Measurements from ENCODE around the gene CTNNBL1. TPM values are rescaled to one million over a fixed set of nuclear protein-coding genes. Genes with fewer than 3 reads are reported as not detected.

Gene CTNNBL1
- total and polyA plus RNA-seq, 2 experiments from 2014 or later, result 36.3 to 68.7 TPM

- H3K27ac Mint-ChIP-seq, result no peak overlapping the region
- no peak overlapping the region for H3K4me3 Mint-ChIP-seq
- H3F3A ChIP-seq (replicated peaks; ENCODE audit: low read depth), result no peaks in the 10 kb centered on the region
- no peaks in the 10 kb centered on the region for H3K9me2 ChIP-seq (ENCODE audit: insufficient read depth)
- peaks cover 13% of the 10 kb centered on the region for H3K4me1 Mint-ChIP-seq
- no peaks in the 10 kb centered on the region for H3K36me3 Mint-ChIP-seq (ENCODE audit: low read depth)
- DNase-seq (ENCODE audit: low spot score) (peak; percentile 75), ATAC-seq (peak; percentile 73)
- peaks cover 14% of the 10 kb centered on the region for H3K27me3 Mint-ChIP-seq (ENCODE audit: insufficient read depth, low read depth, poor library complexity)
- no peak overlapping the region for H3K4me2 ChIP-seq
- no peak overlapping the region for H3K27ac ChIP-seq (ENCODE audit: low read depth)
- no peaks in the 10 kb centered on the region for H3K36me3 ChIP-seq (ENCODE audit: insufficient read depth)
- H3K4me1 ChIP-seq (ENCODE audit: insufficient read depth), result no peaks in the 10 kb centered on the region
- H3K4me3 ChIP-seq, result no peak overlapping the region
- H3K9me3 Mint-ChIP-seq, result no peaks in the 10 kb centered on the region
- TF ChIP-seq CTCF (conservative IDR thresholded peaks at IDR 0.05; ENCODE audit: low read depth in 2 of 2) (peak; percentile 55 to 82), POLR2AphosphoS5 (IDR thresholded peaks at IDR 0.05; ENCODE audit: low read depth) (no peak)
- 0 out of 2 replicates have a peak, but pooled peaks cover 3% of the 10 kb centered on the region for H3K27me3 ChIP-seq (ENCODE audit: insufficient read depth)
- H4K20me1 ChIP-seq (replicated peaks; ENCODE audit: insufficient read depth), result no peaks in the 10 kb centered on the region; the same call in 1 of the 2 replicates
- no peaks in the 10 kb centered on the region for H3K79me2 ChIP-seq (replicated peaks; ENCODE audit: insufficient read depth)
- H2AFZ ChIP-seq, result peak overlapping the region; percentile 80; the same call in 1 of the 2 replicates
Measured at GRCh38 chr20:37896932-37897548, 203.2 kb downstream of the CTNNBL1 start.

GRCh38 chr20:37898233-37899104 is 204.6 kb downstream of the CTNNBL1 start:
- ATAC-seq (no peak), DNase-seq (ENCODE audit: low spot score) (no peak)
- Mint-ChIP-seq H3K4me1 (peaks cover 15% of the 10 kb centered on the region), H3K27me3 (ENCODE audit: insufficient read depth, low read depth, poor library complexity) (peaks cover 19% of the 10 kb centered on the region), H3K27ac (no peak overlapping the region), H3K36me3 (ENCODE audit: low read depth) (no peaks in the 10 kb centered on the region), H3K4me3 (no peak overlapping the region), H3K9me3 (no peaks in the 10 kb centered on the region)
- TF ChIP-seq EZH2 (IDR thresholded peaks at IDR 0.05; ENCODE audit: low read depth, unreplicated experiment), result no peak
- no peak for TF ChIP-seq NANOG (IDR thresholded peaks at IDR 0.05; ENCODE audit: borderline replicate concordance)
- TF ChIP-seq CTCF (conservative IDR thresholded peaks at IDR 0.05; ENCODE audit: low read depth in 2 of 2), result no peak
- no peak for TF ChIP-seq CREB1 (CRISPR knock-in tag; IDR thresholded peaks at IDR 0.05; ENCODE audit: low read depth)
- H3K4me2 ChIP-seq, result no peak overlapping the region
- H3K27ac ChIP-seq (ENCODE audit: low read depth), result no peak overlapping the region
- H3F3A ChIP-seq (replicated peaks; ENCODE audit: low read depth), result no peaks in the 10 kb centered on the region
- no peaks in the 10 kb centered on the region for H3K4me1 ChIP-seq (ENCODE audit: insufficient read depth)
- H3K27me3 ChIP-seq (ENCODE audit: insufficient read depth), result peaks cover 9% of the 10 kb centered on the region
- H2AFZ ChIP-seq, result no peak overlapping the region
- H3K9me2 ChIP-seq (ENCODE audit: insufficient read depth), result no peaks in the 10 kb centered on the region
- H3K79me2 ChIP-seq (replicated peaks; ENCODE audit: insufficient read depth), result no peaks in the 10 kb centered on the region
- H4K20me1 ChIP-seq (replicated peaks; ENCODE audit: insufficient read depth), result no peaks in the 10 kb centered on the region; the same call in 1 of the 2 replicates
- no peak overlapping the region for H3K4me3 ChIP-seq
- no peaks in the 10 kb centered on the region for H3K36me3 ChIP-seq (ENCODE audit: insufficient read depth)

Data from GM23338 (cell line).